IMR-90 (cell line): ENCODE data around the gene ESRRG. TPM values are rescaled to one million over a fixed set of nuclear protein-coding genes. Genes with fewer than 3 reads are reported as not detected.

Experiments
- ATAC-seq: fragments of 200-7000 bp; cut with Tn5 transposase; 2 replicates; pipeline ENCODE4 v1.9.1; 2020; ENCODE audit warnings: low read depth, mild to moderate bottlenecking, moderate library complexity
- BruUV-seq: library from RNA; stranded (reverse); fragments of 400-500 nt; replicated peaks from 2 replicates; lab custom pipeline; 2021; lab: Mats Ljungman, UMichigan
- CTCF ChIA-PET: fragments of 300-600 bp; formaldehyde crosslinking; extraction: SDS; loops from one replicate; lab custom pipeline; 2021; ENCODE audit warnings: antibody characterized with exemption; lab: Yijun Ruan, JAX
- POLR2A ChIA-PET: fragments of 300-600 bp; sonication (Branson Sonifier 250); formaldehyde crosslinking; loops from one replicate; lab custom pipeline; 2022; ENCODE audit warnings: antibody characterized with exemption; ENCODE audit not compliant: unreplicated experiment; lab: Charles Lee
- DNase-seq: peaks from one replicate; pipeline ENCODE4 v3.0.0; 2013
- H2AFZ ChIP-seq: replicated peaks from 2 replicates; pipeline ENCODE3; 2013; ENCODE audit warnings: low read length, mild to moderate bottlenecking; ENCODE audit not compliant: poor library complexity
- H2AK5ac ChIP-seq: 2 replicates; pipeline ENCODE4 v1.6.1; 2013; ENCODE audit warnings: low read depth, low read length, inconsistent platforms
- H2AK9ac ChIP-seq: replicated peaks from 2 replicates; pipeline ENCODE3; 2013; ENCODE audit warnings: mild to moderate bottlenecking, low read depth, low read length, moderate library complexity; ENCODE audit not compliant: poor library complexity
- H2BK120ac ChIP-seq: 2 replicates; pipeline ENCODE4 v1.6.1; 2013; ENCODE audit warnings: low read depth, low read length, inconsistent platforms
- H2BK15ac ChIP-seq: 3 replicates; pipeline ENCODE4 v1.6.1; 2013; ENCODE audit warnings: low read depth, low read length, inconsistent platforms
- H2BK20ac ChIP-seq: 2 replicates; pipeline ENCODE4 v1.6.1; 2013; ENCODE audit warnings: low read depth, mild to moderate bottlenecking, inconsistent platforms, low read length, moderate library complexity
- H2BK5ac ChIP-seq: 2 replicates; pipeline ENCODE4 v1.6.1; 2013; ENCODE audit warnings: mild to moderate bottlenecking, low read depth, low read length, inconsistent platforms; ENCODE audit not compliant: poor library complexity, severe bottlenecking
- H3K14ac ChIP-seq: replicated peaks from 2 replicates; pipeline ENCODE4 v1.6.1; 2013; ENCODE audit warnings: low read depth, low read length, inconsistent platforms
- H3K18ac ChIP-seq: 2 replicates; pipeline ENCODE4 v1.6.1; 2013; ENCODE audit warnings: low read depth, low read length, control low read depth
- H3K23ac ChIP-seq: 2 replicates; pipeline ENCODE4 v1.6.1; 2013; ENCODE audit warnings: low read depth, low read length, inconsistent platforms
- H3K27ac ChIP-seq: 2 replicates; pipeline ENCODE4 v1.5.1; 2013; ENCODE audit warnings: mild to moderate bottlenecking, control low read depth, low read length; ENCODE audit not compliant: insufficient read depth
- H3K27me3 ChIP-seq: 2 replicates; pipeline ENCODE4 v1.6.1; 2013; ENCODE audit warnings: low read length; ENCODE audit not compliant: control insufficient read depth, insufficient read depth
- H3K36me3 ChIP-seq: 2 replicates; pipeline ENCODE4 v1.6.1; 2013; ENCODE audit warnings: low read length, mixed read lengths; ENCODE audit not compliant: control insufficient read depth, insufficient read depth
- H3K4ac ChIP-seq: 2 replicates; pipeline ENCODE4 v1.6.1; 2013; ENCODE audit warnings: low read depth, low read length, inconsistent platforms
- H3K4me1 ChIP-seq: 2 replicates; pipeline ENCODE4 v1.6.1; 2013; ENCODE audit warnings: low read length, mixed read lengths; ENCODE audit not compliant: control insufficient read depth, insufficient read depth
- H3K4me2 ChIP-seq: 2 replicates; pipeline ENCODE4 v1.6.1; 2013; ENCODE audit warnings: low read depth, mild to moderate bottlenecking, control low read depth, low read length, moderate library complexity
- H3K4me3 ChIP-seq: 2 replicates; pipeline ENCODE4 v1.5.1; 2013; ENCODE audit warnings: low read depth, mild to moderate bottlenecking, control low read depth, low read length, moderate library complexity; ENCODE audit not compliant: insufficient read depth
- H3K56ac ChIP-seq: 2 replicates; pipeline ENCODE4 v1.6.1; 2013; ENCODE audit warnings: low read length, inconsistent platforms; ENCODE audit not compliant: insufficient read depth; ENCODE audit errors: extremely low read depth
- H3K79me1 ChIP-seq, 2 experiments: 2 replicates each; pipeline ENCODE4 v1.6.1; 2013; ENCODE audit warnings: low read length in 2 of 2, inconsistent platforms in 1 of 2, low read depth in 1 of 2
- H3K9ac ChIP-seq: 2 replicates; pipeline ENCODE4 v1.6.1; 2013; ENCODE audit warnings: low read depth, low read length, control low read depth
- H3K9me1 ChIP-seq: 2 replicates; pipeline ENCODE4 v1.6.1; 2013; ENCODE audit warnings: low read length, inconsistent platforms; ENCODE audit not compliant: insufficient read depth
- H3K9me3 ChIP-seq: 2 replicates; pipeline ENCODE4 v1.6.1; 2013; ENCODE audit warnings: low read length; ENCODE audit not compliant: control insufficient read depth, insufficient read depth
- H4K20me1 ChIP-seq: 2 replicates; pipeline ENCODE4 v1.6.1; 2013; ENCODE audit warnings: low read length, inconsistent platforms; ENCODE audit not compliant: insufficient read depth
- H4K5ac ChIP-seq: 2 replicates; pipeline ENCODE4 v1.6.1; 2013; ENCODE audit warnings: mild to moderate bottlenecking, low read depth, low read length, control low read depth
- H4K8ac ChIP-seq, 2 experiments: 2 replicates each; pipeline ENCODE4 v1.6.1; 2013; ENCODE audit warnings: low read depth in 2 of 2, low read length in 2 of 2, control low read depth in 1 of 2, inconsistent platforms in 1 of 2
- H4K91ac ChIP-seq: 2 replicates; pipeline ENCODE4 v1.6.1; 2013; ENCODE audit warnings: low read depth, low read length, inconsistent platforms; ENCODE audit not compliant: insufficient read depth
- CEBPB ChIP-seq: IDR thresholded peaks from 2 replicates; pipeline ENCODE4 v1.6.1; 2012; ENCODE audit warnings: low read depth, low read length, improper control_type of control experiment
- FOS ChIP-seq: fragments of 150-350 bp; IDR thresholded peaks from 2 replicates; pipeline ENCODE4 v1.6.1; 2016; ENCODE audit warnings: low read depth, low read length
- MAFK ChIP-seq: IDR thresholded peaks from 2 replicates; pipeline ENCODE4 v1.6.1; 2012; ENCODE audit warnings: low read depth, low read length, improper control_type of control experiment
- MAZ ChIP-seq: IDR thresholded peaks from 2 replicates; pipeline ENCODE4 v1.6.1; 2012; ENCODE audit warnings: low read depth, mild to moderate bottlenecking, low read length, improper control_type of control experiment, moderate library complexity, borderline replicate concordance
- SMC3 ChIP-seq: fragments of 150-350 bp; IDR thresholded peaks from 2 replicates; pipeline ENCODE4 v1.6.1; 2016; ENCODE audit warnings: low read depth, mild to moderate bottlenecking, antibody characterized with exemption, low read length, moderate library complexity
- WGBS, 2 experiments: methylation state at CpG; one replicate each; pipeline versions ENCODE4 v1.1.5 to v1.1.7; 2013; ENCODE audit warnings: missing lambda C conversion rate in 2 of 2; ENCODE audit not compliant: insufficient read length in 1 of 2; ENCODE audit errors: extremely low coverage in 2 of 2; 5-methylcytosine and 5-hydroxymethylcytosine counted together
- dilution Hi-C: fragments of 300-500 bp; cut with HindIII; formaldehyde crosslinking; loops from one replicate; pipeline ENCODE4 v1.14.3; 2018; ENCODE audit warnings: low sequenced_read_pairs; ENCODE audit not compliant: unreplicated experiment
- in situ Hi-C: fragments of 300-500 bp; cut with MboI; formaldehyde crosslinking; loops from 3 replicates; pipeline ENCODE4 v1.14.3; 2019; ENCODE audit warnings: low sequenced_read_pairs, inconsistent platforms, mixed read lengths
- intact Hi-C: fragments of 100-400 bp; cut with micrococcal nuclease; formaldehyde crosslinking; loops from 2 replicates; pipeline ENCODE4 v1.10.0; 2022
- polyA plus RNA-seq, 3 experiments: library from polyadenylated mRNA; depleted of rRNA; stranded (reverse); fragments of >200 nt; gene quantifications; 2 replicates each; pipeline ENCODE4 v1.2.3, GENCODE V29; 2012; ENCODE audit warnings: low replicate concordance in 1 of 3
- total RNA-seq: library from RNA; depleted of rRNA; stranded (reverse); fragments of >200 nt; gene quantifications from 2 replicates; pipeline ENCODE4 v1.2.3, GENCODE V29; 2012

The ESRRG gene
- total and polyA plus RNA-seq, 2 of the 4 experiments (the other 2 are of a cell fraction): 0.17 to 0.54 TPM

GRCh38 chr1:216523449-216524190 lies 199.6 kb downstream of the ESRRG start:
- Histone ChIP-seq H3K36me3 (no peaks in the 10 kb centered on the region), H4K8ac (peak overlapping the region; percentile 15 to 50; a peak in 2 of 4 replicates), H3K27me3 (no peaks in the 10 kb centered on the region), H3K4me3 (no peak overlapping the region), H3K4me2 (peak overlapping the region; percentile 68), H3K27ac (peak overlapping the region; percentile 70; the same call in 1 of the 2 replicates), H3K9me1 (peaks cover 4% of the 10 kb centered on the region; the same call in 1 of the 2 replicates), H2AK5ac (no peak overlapping the region), H4K91ac (peak overlapping the region; percentile 4; the same call in 1 of the 2 replicates), H4K5ac (peak overlapping the region; percentile 54; the same call in 1 of the 2 replicates), H3K18ac (peak overlapping the region; percentile 95), H2AFZ (no peak overlapping the region), H3K14ac (peak overlapping the region; percentile 49; the same call in 1 of the 2 replicates), H3K56ac (peak overlapping the region; percentile 4; the same call in 1 of the 2 replicates), H2BK20ac (peak overlapping the region; percentile 73), H3K23ac (peak overlapping the region; percentile 81), H2BK5ac (peak overlapping the region; percentile 18), H2AK9ac (no peak overlapping the region), H4K20me1 (no peaks in the 10 kb centered on the region), H3K4ac (peak overlapping the region; percentile 79), H2BK120ac (peak overlapping the region; percentile 87), H3K4me1 (peaks cover 6% of the 10 kb centered on the region), H3K9ac (0 out of 2 replicates have a peak overlapping the region, but pooled peaks have one; percentile 20), H3K9me3 (no peaks in the 10 kb centered on the region), H3K79me1 (no peaks in the 10 kb centered on the region), H2BK15ac (peak overlapping the region; percentile 22; the same call in 1 of the 3 replicates)
- in situ Hi-C loops: no loop called here
- intact Hi-C loops: no loop called here
- no TSS peak for BruUV-seq
- DNase-seq (peak; percentile 87), ATAC-seq (peak; percentile 92)
- POLR2A ChIA-PET: interaction anchor here (1.1 kb wide), 1 partner anchor 65 kb away, joined by 6 read pairs; no protein-coding TSS in a partner anchor
- CTCF ChIA-PET: interaction anchor here (0.5 to 0.6 kb wide), 2 partner anchors 214 to 419 kb away, joined by 3 to 4 read pairs; no protein-coding TSS in a partner anchor
- dilution Hi-C loops: no loop called here
- no CpG with 5 or more reads among the region's 4 CpGs for WGBS, 2 experiments
- TF ChIP-seq MAZ: no peak
- TF ChIP-seq MAFK: peak; percentile 50
- peak; percentile 56; the same call in 1 of the 2 replicates for TF ChIP-seq FOS
- TF ChIP-seq CEBPB: peak; percentile 94
- no peak for TF ChIP-seq SMC3
